ENCODE results near the gene PAXX. TPM values are rescaled to one million over a fixed set of nuclear protein-coding genes. Genes with fewer than 3 reads are reported as not detected.

Gene PAXX
- total and polyA plus RNA-seq, 2 donors (not counting 1 experiment from before 2014, with no cell fraction given) = 74.8 to 167 TPM

- peak overlapping the region; percentile 94 for H2AFZ ChIP-seq (ENCODE audit: insufficient read depth, low read depth, low read length, poor library complexity, severe bottlenecking)
- H3K36me3 ChIP-seq (replicated peaks in 1 of 2; ENCODE audit: control extremely low read depth in 1 of 2, control insufficient read depth in 1 of 2, extremely low read depth in 1 of 2, insufficient read depth in 2 of 2, low read length in 1 of 2) = no peaks in the 10 kb centered on the region
- peak overlapping the region in 1 of 2 donors; percentile 72 for H3K27ac ChIP-seq (ENCODE audit: low read length in 2 of 2)
- ATAC-seq (ENCODE audit: low read depth) (no peak), DNase-seq (no peak)
- peak overlapping the region; percentile 44 to 65 (median 58) for H3K4me3 ChIP-seq (ENCODE audit: control extremely low read depth in 1 of 5, extremely low read depth in 1 of 5, insufficient read depth in 1 of 5, low read depth in 2 of 5, low read length in 4 of 5)
- 84% methylated on average over 6 of the region's 9 CpGs for WGBS (ENCODE audit: insufficient coverage)
- H3K27me3 ChIP-seq (replicated peaks in 1 of 4; ENCODE audit: control extremely low read depth in 1 of 4, control insufficient read depth in 3 of 4, insufficient read depth in 4 of 4, low read length in 3 of 4) = peaks cover 0 to 2% (median 0%) of the 10 kb centered on the region in 4 experiments
- H3K4me1 ChIP-seq (ENCODE audit: control insufficient read depth in 2 of 2, insufficient read depth in 2 of 2, low read length in 2 of 2) = peaks cover 10 to 11% of the 10 kb centered on the region in 2 donors
- Mint-ChIP-seq H3K9me3 (ENCODE audit: insufficient read depth) (no peaks in the 10 kb centered on the region), H3K4me1 (peaks cover 8% of the 10 kb centered on the region), H3K27ac (peak overlapping the region; percentile 92), H3K4me3 (peak overlapping the region; percentile 88), H3K27me3 (no peaks in the 10 kb centered on the region)
- peak overlapping the region; percentile 94 for H3K4me2 ChIP-seq (replicated peaks; ENCODE audit: low read depth, low read length, poor library complexity, severe bottlenecking)
- H3K9ac ChIP-seq (ENCODE audit: low read length) = peak overlapping the region; percentile 66
- CTCF ChIA-PET = interaction anchor here (0.5 to 1.0 kb wide), 2 partner anchors 84 to 96 kb away, joined by 5 read pairs; no protein-coding TSS in a partner anchor
- no peaks in the 10 kb centered on the region for H3K9me3 ChIP-seq (ENCODE audit: control extremely low read depth in 1 of 3, control insufficient read depth in 2 of 3, insufficient read depth in 1 of 3, low read length in 2 of 3)
- POLR2A ChIA-PET = no interaction called here
- no peaks in the 10 kb centered on the region for H3K79me2 ChIP-seq (ENCODE audit: control insufficient read depth, insufficient read depth, low read length)
- H4K20me1 ChIP-seq (ENCODE audit: control insufficient read depth, insufficient read depth, low read length, poor library complexity, severe bottlenecking) = no peaks in the 10 kb centered on the region
- intact Hi-C loops (cut with micrococcal nuclease) = loop anchor here (1.0 kb wide), 1 partner anchor 75 kb away; no protein-coding TSS in a partner anchor
- TF ChIP-seq EZH2 (IDR thresholded peaks at IDR 0.05; ENCODE audit: borderline replicate concordance, insufficient read depth, low read depth, low read length, poor library complexity, severe bottlenecking) = no peak
- TF ChIP-seq CTCF (IDR thresholded peaks at IDR 0.05) = no peak
Observed at GRCh38 chr9:136950656-136951276, 41.5 kb upstream of the PAXX start.
